Naive thymus-derived CD4-positive, alpha-beta T cell (primary cell): ENCODE results near the gene TMEM132A. TPM values are rescaled to one million over a fixed set of nuclear protein-coding genes. Genes with fewer than 3 reads are reported as not detected.
"Not testable (repeated sequence)": the region's sequence is repeated elsewhere in the genome, so short reads cannot be mapped to it uniquely, and the experiment has no call there.

Source experiments
- ATAC-seq: fragments of 150-1000 bp; cut with Tn5 transposase; 2 replicates; pipeline ENCODE4 v1.10.0; 2021; ENCODE audit warnings: mild to moderate bottlenecking, moderate library complexity
- CTCF ChIA-PET: fragments of 350-600 bp; sonication (Branson Sonifier 250); formaldehyde crosslinking; loops from one replicate; lab custom pipeline; 2021; ENCODE audit warnings: antibody characterized with exemption; lab: Charles Lee
- POLR2A ChIA-PET: fragments of 350-600 bp; sonication (Branson Sonifier 250); formaldehyde crosslinking; loops from one replicate; lab custom pipeline; 2021; ENCODE audit warnings: antibody characterized with exemption, inconsistent platforms; lab: Charles Lee
- DNase-seq, 9 donors: peaks; one replicate each; pipeline versions ENCODE4 v3.0.0 to v3.0.0-alpha.2; 2020 to 2022; ENCODE audit warnings: mixed read lengths in 1 of 9
- H3K27ac ChIP-seq: one replicate; pipeline ENCODE4 v1.7.0; 2013; ENCODE audit warnings: mild to moderate bottlenecking, low read depth, low read length, moderate library complexity
- H3K27me3 ChIP-seq, 2 donors: one replicate each; pipeline ENCODE4 v1.7.0; 2013; ENCODE audit warnings: low read length in 2 of 2, mild to moderate bottlenecking in 2 of 2, moderate library complexity in 2 of 2; ENCODE audit not compliant: control insufficient read depth in 2 of 2, insufficient read depth in 2 of 2
- H3K36me3 ChIP-seq, 3 experiments: 1 replicate in 2 of 3; 2 replicates in 1 of 3; pipeline ENCODE4 v1.7.0; 2013; ENCODE audit warnings: low read length in 3 of 3, mild to moderate bottlenecking in 3 of 3, moderate library complexity in 1 of 3; ENCODE audit not compliant: insufficient read depth in 3 of 3, control insufficient read depth in 2 of 3
- H3K4me1 ChIP-seq, 2 donors: one replicate each; pipeline ENCODE4 v1.7.0; 2013; ENCODE audit warnings: low read length in 2 of 2, mild to moderate bottlenecking in 2 of 2, moderate library complexity in 1 of 2; ENCODE audit not compliant: control insufficient read depth in 2 of 2, insufficient read depth in 2 of 2
- H3K4me3 ChIP-seq: 2 replicates; pipeline ENCODE4 v1.7.0; 2013; ENCODE audit warnings: mild to moderate bottlenecking, low read length
- H3K9me3 ChIP-seq, 3 experiments: 1 replicate in 2 of 3; 2 replicates in 1 of 3; pipeline ENCODE4 v1.7.0; 2013; ENCODE audit warnings: low read length in 3 of 3; ENCODE audit not compliant: control insufficient read depth in 2 of 3
- H3K27ac Mint-ChIP-seq, 9 donors: one replicate each; pipeline ENCODE4 v1.8.0; 2020 to 2022; ENCODE audit warnings: mixed read lengths in 9 of 9, mild to moderate bottlenecking in 8 of 9, moderate library complexity in 5 of 9, inconsistent platforms in 2 of 9
- H3K27me3 Mint-ChIP-seq, 5 donors: one replicate each; pipeline ENCODE4 v1.8.0; 2021 to 2022; ENCODE audit warnings: mixed read lengths in 5 of 5, mild to moderate bottlenecking in 1 of 5
- H3K36me3 Mint-ChIP-seq, 5 donors: one replicate each; pipeline ENCODE4 v1.8.0; 2020 to 2022; ENCODE audit warnings: mixed read lengths in 5 of 5, mild to moderate bottlenecking in 3 of 5, inconsistent platforms in 1 of 5
- H3K4me1 Mint-ChIP-seq, 7 donors: one replicate each; pipeline ENCODE4 v1.8.0; 2020 to 2022; ENCODE audit warnings: mixed read lengths in 7 of 7, mild to moderate bottlenecking in 3 of 7, inconsistent platforms in 1 of 7
- H3K4me3 Mint-ChIP-seq, 10 donors: one replicate each; pipeline ENCODE4 v1.8.0; 2020 to 2022; ENCODE audit warnings: mild to moderate bottlenecking in 10 of 10, mixed read lengths in 10 of 10, moderate library complexity in 6 of 10, inconsistent platforms in 2 of 10
- H3K9me3 Mint-ChIP-seq, 11 donors: one replicate each; pipeline ENCODE4 v1.8.0; 2020 to 2022; ENCODE audit warnings: mixed read lengths in 11 of 11, mild to moderate bottlenecking in 4 of 11, inconsistent platforms in 1 of 11, moderate library complexity in 1 of 11
- intact Hi-C, 2 donors: fragments of 100-400 bp; cut with micrococcal nuclease; formaldehyde crosslinking; loops; one replicate each; pipeline ENCODE4 v1.15.1; 2023
- polyA plus RNA-seq, 2 donors: library from polyadenylated mRNA; unstranded; fragments of 300-500 nt; fragmentation: Illumina TruSeq; gene quantifications; one replicate each; pipeline ENCODE4 v1.2.3, GENCODE V29; 2021
- total RNA-seq, 6 experiments: library from RNA in 5 of 6; stranded (reverse) in 5 of 6; gene quantifications; 1 replicate in 5 of 6; 2 replicates in 1 of 6; pipeline ENCODE4 v1.2.3 and lab custom pipeline; 2021 to 2026

Gene TMEM132A
- total and polyA plus RNA-seq, 7 experiments from 2014 or later = 0.57 to 0.58 TPM; not detected in 5

DNA sequence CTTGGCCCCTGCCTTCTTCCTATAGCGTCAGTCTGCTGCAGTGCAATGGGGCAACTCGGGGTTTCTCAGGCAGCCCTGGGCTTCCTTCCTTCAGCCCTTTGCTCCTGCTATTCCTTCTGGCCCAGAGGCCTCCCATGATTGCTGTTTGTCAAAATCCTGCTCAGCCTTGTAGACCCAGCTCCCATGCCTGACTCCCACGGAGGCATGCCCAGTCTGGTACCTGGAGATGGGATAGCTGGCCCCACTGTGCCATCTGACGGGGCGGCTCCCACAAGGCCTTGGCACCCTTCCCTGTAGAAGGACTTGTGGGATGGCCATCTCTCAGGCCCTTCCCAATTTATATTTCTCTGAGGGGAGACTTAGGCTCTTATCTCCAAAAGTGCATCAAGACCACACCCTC is 46.6 kb downstream of the TMEM132A start:
- DNase-seq (no peak), ATAC-seq (no peak)
- Mint-ChIP-seq H3K27ac (peak overlapping the region; percentile 91 to 99 (median 96)), H3K4me1 (peaks cover 14 to 31% (median 21%) of the 10 kb centered on the region in 7 donors), H3K4me3 (peak overlapping the region; percentile 92 to 98 (median 96)), H3K36me3 (peaks cover 0 to 32% (median 15%) of the 10 kb centered on the region in 5 donors), H3K9me3 (peaks cover 0 to 4% (median 0%) of the 10 kb centered on the region in 11 donors), H3K27me3 (peaks cover 0 to 8% (median 0%) of the 10 kb centered on the region in 5 donors)
- Histone ChIP-seq H3K27me3 (no peaks in the 10 kb centered on the region), H3K4me3 (peak overlapping the region; percentile 83), H3K4me1 (peaks cover 18 to 21% of the 10 kb centered on the region in 2 donors), H3K27ac (peak overlapping the region; percentile 96), H3K9me3 (no peaks in the 10 kb centered on the region), H3K36me3 (peaks cover 0 to 18% (median 0%) of the 10 kb centered on the region in 3 experiments)
- intact Hi-C loops = loop anchor here (1.0 to 2.0 kb wide), 15 partner anchors 15 to 216 kb away; partner anchors contain the start of genes CD5 (in 2 of the 2) and VPS37C (in 1 of the 2)
- ChIA-PET CTCF (interaction anchor here (0.6 to 3.6 kb wide), 21 partner anchors 17 to 152 kb away, joined by 3 to 20 read pairs (median 4); partner anchors contain the start of gene TMEM109), POLR2A (interaction anchor here (0.6 to 3.6 kb wide), 17 partner anchors 8 to 217 kb away, joined by 3 to 23 read pairs (median 5); partner anchors contain the start of genes CD5 and SLC15A3)

DNA sequence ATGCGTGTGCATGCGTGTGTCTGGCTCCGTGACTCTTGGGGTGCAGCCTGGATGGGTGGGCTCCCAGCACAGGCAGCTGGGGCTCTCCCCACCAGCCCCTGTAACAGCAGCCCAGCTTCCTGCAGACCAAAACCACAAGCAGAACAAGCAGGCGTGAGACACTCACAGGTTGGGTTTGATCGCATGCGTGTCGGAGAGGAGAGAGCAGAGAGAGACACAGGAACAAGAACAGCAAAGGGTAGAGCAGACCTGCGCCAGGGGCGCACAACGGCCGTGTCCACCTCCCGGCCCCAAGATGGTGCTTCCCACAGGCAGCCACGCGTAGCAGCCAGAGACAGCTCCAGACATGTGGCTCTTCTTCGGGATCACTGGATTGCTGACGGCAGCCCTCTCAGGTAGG is 47.3 kb downstream of the TMEM132A start, which contains the start of gene CD6:
TSS of gene CD6 (plus strand) at position 161 of the 400 bp plus-strand sequence. CDS start at position 347, 186 bp downstream.
- H3K36me3 ChIP-seq = peaks cover 0 to 21% (median 0%) of the 10 kb centered on the region in 3 experiments
- Mint-ChIP-seq H3K9me3 (peaks cover 0 to 4% (median 0%) of the 10 kb centered on the region in 11 donors), H3K4me3 (peak within 1 kb of the TSS; percentile 92 to 98 (median 96)), H3K27ac (peak within 1 kb of the TSS; percentile 91 to 99 (median 96)), H3K36me3 (peaks cover under 1 to 37% (median 21%) of the 10 kb centered on the region in 5 donors), H3K27me3 (peaks cover 0 to 8% (median 0%) of the 10 kb centered on the region in 5 donors), H3K4me1 (peaks cover 19 to 37% (median 27%) of the 10 kb centered on the region in 7 donors)
- peak within 1 kb of the TSS; percentile 83 for H3K4me3 ChIP-seq
- ChIA-PET POLR2A (interaction anchor here (0.6 to 3.6 kb wide), 18 partner anchors 9 to 216 kb away, joined by 3 to 23 read pairs (median 5); partner anchors contain the start of genes CD5 and SLC15A3), CTCF (interaction anchor here (0.6 to 3.6 kb wide), 15 partner anchors 20 to 151 kb away, joined by 3 to 20 read pairs (median 4); partner anchors contain the start of gene TMEM109)
- ATAC-seq (peak; percentile 83), DNase-seq (peak in 8 of 9 donors; percentile 56 to 78 (median 75))
- peak within 1 kb of the TSS; percentile 96 for H3K27ac ChIP-seq
- H3K9me3 ChIP-seq = no peaks in the 10 kb centered on the region
- intact Hi-C loops = loop anchor here (1.0 to 2.0 kb wide), 10 partner anchors 15 to 190 kb away; partner anchors contain the start of genes CD5 (in 1 of the 2) and VPS37C (in 1 of the 2)
- H3K4me1 ChIP-seq = peaks cover 25 to 27% of the 10 kb centered on the region in 2 donors
- no peaks in the 10 kb centered on the region for H3K27me3 ChIP-seq

DNA sequence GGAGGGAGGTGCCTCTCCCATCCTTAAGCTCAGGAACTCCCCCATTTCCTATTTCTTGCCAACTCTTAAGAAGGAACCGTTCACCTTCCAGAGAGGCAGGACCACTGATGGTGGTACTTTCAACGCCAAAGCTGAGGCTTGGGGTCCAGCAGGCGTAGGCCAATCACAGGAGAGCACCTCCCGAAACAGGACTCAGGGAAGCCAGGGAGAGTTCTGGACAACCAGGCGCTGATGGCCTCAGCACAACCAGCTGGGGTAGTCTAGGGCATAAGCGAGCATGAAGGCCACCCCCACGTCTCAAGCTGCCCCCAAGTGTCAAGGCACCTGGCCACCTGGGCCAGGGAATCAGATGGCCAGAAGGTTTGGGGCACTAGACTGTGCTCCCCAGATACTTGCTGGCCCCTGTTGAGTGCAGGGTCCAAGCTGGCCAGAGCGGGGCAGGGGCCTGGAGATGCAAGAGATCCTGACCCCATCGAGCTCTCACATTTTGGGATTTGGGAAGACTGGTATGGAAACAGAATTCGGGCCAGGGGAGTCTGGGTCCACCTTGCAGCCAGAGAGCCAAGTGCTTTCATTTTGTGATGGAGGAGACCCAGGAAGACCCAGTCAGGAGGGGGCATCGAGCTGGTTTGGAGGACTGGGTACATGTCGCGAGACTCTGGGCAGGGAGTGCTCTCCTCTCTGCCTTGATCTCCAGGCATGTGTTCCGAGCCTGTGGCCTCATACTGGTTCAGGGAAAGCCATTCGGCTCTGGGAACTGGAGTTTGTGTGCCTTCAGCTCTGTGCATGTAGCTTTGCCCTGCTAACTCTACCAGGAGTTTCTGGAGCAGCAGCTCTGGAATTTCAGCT is 48.1 kb downstream of the TMEM132A start:
- peaks cover 5 to 42% (median 27%) of the 10 kb centered on the region in 5 donors for H3K36me3 Mint-ChIP-seq
- H3K27me3 Mint-ChIP-seq = peaks cover 0 to 6% (median 0%) of the 10 kb centered on the region in 5 donors
- intact Hi-C loops = no loop called here
- H3K27ac ChIP-seq = peak overlapping the region; percentile 96
- peak overlapping the region; percentile 91 to 99 (median 96) for H3K27ac Mint-ChIP-seq
- peaks cover 26 to 44% (median 36%) of the 10 kb centered on the region in 7 donors for H3K4me1 Mint-ChIP-seq
- DNase-seq (peak in 3 of 9 donors; percentile 41 to 59 (median 58)), ATAC-seq (peak; percentile 39)
- H3K36me3 ChIP-seq = peaks cover 0 to 29% (median 4%) of the 10 kb centered on the region in 3 experiments
- H3K9me3 Mint-ChIP-seq = peaks cover 0 to 4% (median 0%) of the 10 kb centered on the region in 11 donors
- peaks cover 33 to 36% of the 10 kb centered on the region in 2 donors for H3K4me1 ChIP-seq
- ChIA-PET POLR2A (interaction anchor here (0.6 to 3.1 kb wide), 13 partner anchors 10 to 213 kb away, joined by 3 to 16 read pairs (median 4); partner anchors contain the start of gene SLC15A3), CTCF (interaction anchor here (0.6 to 3.6 kb wide), 7 partner anchors 32 to 430 kb away, joined by 3 to 20 read pairs (median 3); no protein-coding TSS in a partner anchor)
- peak overlapping the region; percentile 92 to 98 (median 96) for H3K4me3 Mint-ChIP-seq
- no peaks in the 10 kb centered on the region for H3K27me3 ChIP-seq
- H3K4me3 ChIP-seq = peak overlapping the region; percentile 83
- H3K9me3 ChIP-seq = no peaks in the 10 kb centered on the region

DNA sequence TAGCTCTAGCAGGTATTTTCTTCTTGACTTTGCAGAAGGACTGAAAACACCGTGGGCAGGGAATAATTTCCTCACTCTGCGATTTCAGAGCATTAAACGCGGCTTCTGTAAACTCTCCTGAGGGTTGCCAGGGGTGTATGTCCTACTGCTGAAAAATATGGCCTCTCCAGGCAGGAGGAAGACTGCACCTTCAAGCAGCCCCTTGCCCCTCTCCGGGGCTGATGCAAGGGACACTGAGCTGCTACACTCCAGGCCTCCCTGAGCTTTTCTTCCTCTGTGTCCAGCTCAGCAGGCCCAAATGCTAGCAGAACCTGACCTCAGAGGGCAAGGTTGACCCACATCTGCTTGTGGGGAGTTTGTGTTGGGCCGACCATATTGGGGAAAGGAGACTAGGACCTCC is 49.4 kb downstream of the TMEM132A start:
- no peak for DNase-seq
- H3K27ac ChIP-seq = peak overlapping the region; percentile 96
- H3K27me3 ChIP-seq = no peaks in the 10 kb centered on the region
- ATAC-seq = no peak
- H3K4me1 Mint-ChIP-seq = peaks cover 33 to 55% (median 49%) of the 10 kb centered on the region in 7 donors
- peak overlapping the region; percentile 83 for H3K4me3 ChIP-seq
- CTCF ChIA-PET = interaction anchor here (0.7 to 1.2 kb wide), 3 partner anchors 31 to 107 kb away, joined by 3 to 4 read pairs (median 4); no protein-coding TSS in a partner anchor
- H3K4me1 ChIP-seq = peaks cover 46 to 49% of the 10 kb centered on the region in 2 donors
- intact Hi-C loops = no loop called here
- H3K9me3 Mint-ChIP-seq = no peaks in the 10 kb centered on the region
- peak overlapping the region; percentile 91 to 99 (median 96) for H3K27ac Mint-ChIP-seq
- H3K36me3 Mint-ChIP-seq = peaks cover 5 to 50% (median 37%) of the 10 kb centered on the region in 5 donors
- POLR2A ChIA-PET = interaction anchor here (1.5 kb wide), 1 partner anchor 56 kb away, joined by 4 read pairs; no protein-coding TSS in a partner anchor
- H3K9me3 ChIP-seq = no peaks in the 10 kb centered on the region
- H3K27me3 Mint-ChIP-seq = no peaks in the 10 kb centered on the region
- peak overlapping the region; percentile 92 to 98 (median 96) for H3K4me3 Mint-ChIP-seq
- H3K36me3 ChIP-seq = peaks cover 0 to 36% (median 4%) of the 10 kb centered on the region in 3 experiments

DNA sequence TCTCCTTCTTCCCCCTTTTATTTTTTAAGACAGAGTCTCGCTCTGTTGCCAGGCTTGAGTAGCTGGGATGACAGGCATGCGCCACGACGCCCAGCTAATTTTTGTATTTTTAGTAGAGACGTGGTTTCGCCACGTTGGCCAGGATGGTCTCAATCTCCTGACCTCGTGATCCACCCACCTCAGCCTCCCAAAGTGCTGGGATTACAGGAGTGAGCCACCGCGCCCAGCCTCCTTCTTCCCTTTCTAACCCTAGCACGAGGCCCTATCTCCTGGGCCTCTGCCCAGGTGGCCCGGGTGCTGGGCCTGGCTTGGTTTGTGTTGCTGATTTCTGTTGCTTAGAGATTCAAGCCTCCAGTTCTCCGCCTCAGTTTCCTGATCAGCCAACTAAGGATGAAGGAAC is 50.1 kb downstream of the TMEM132A start:
- DNase-seq, H3K9me3 Mint-ChIP-seq, H3K27me3 ChIP-seq, intact Hi-C loops, H3K27me3 Mint-ChIP-seq, ATAC-seq, H3K9me3 ChIP-seq: not testable (repeated sequence)
- peak overlapping the region; percentile 96 for H3K27ac ChIP-seq
- Mint-ChIP-seq H3K4me3 (peak overlapping the region; percentile 92 to 98 (median 96)), H3K4me1 (peaks cover 33 to 61% (median 55%) of the 10 kb centered on the region in 7 donors), H3K36me3 (peaks cover 5 to 51% (median 39%) of the 10 kb centered on the region in 5 donors), H3K27ac (peak overlapping the region; percentile 91 to 99 (median 96))
- ChIA-PET POLR2A (interaction anchor here (1.2 to 1.5 kb wide), 2 partner anchors 56 to 78 kb away, joined by 3 to 4 read pairs; no protein-coding TSS in a partner anchor), CTCF (interaction anchor here (1.0 to 1.2 kb wide), 2 partner anchors 30 to 106 kb away, joined by 4 read pairs; no protein-coding TSS in a partner anchor)
- peaks cover 0 to 36% (median 4%) of the 10 kb centered on the region in 3 experiments for H3K36me3 ChIP-seq
- H3K4me3 ChIP-seq = peak overlapping the region; percentile 83
- H3K4me1 ChIP-seq = peaks cover 52 to 55% of the 10 kb centered on the region in 2 donors
